GM12878 (cell line): ENCODE measurements around the gene CREB3L1. TPM values are rescaled to one million over a fixed set of nuclear protein-coding genes. Genes with fewer than 3 reads are reported as not detected.
A peak's percentile ranks its signal among the peaks of the same experiment; 100 is the strongest.

Experiments
- BRCA1 ChIP-seq: IDR thresholded peaks from 2 replicates; pipeline ENCODE4 v1.6.1; 2011; ENCODE audit warnings: low read depth, low read length, improper control_type of control experiment
- CBFB ChIP-seq: IDR thresholded peaks from 2 replicates; pipeline ENCODE4 v1.6.1; 2016; ENCODE audit warnings: antibody characterized with exemption, low read depth
- EZH2 ChIP-seq: IDR thresholded peaks from 2 replicates; pipeline ENCODE4 v1.6.1; 2012; ENCODE audit warnings: low read depth, mild to moderate bottlenecking, control low read depth, inconsistent platforms, low read length, borderline replicate concordance; ENCODE audit not compliant: control insufficient read depth
- FOS ChIP-seq: IDR thresholded peaks from 3 replicates; pipeline ENCODE4 v1.6.1; 2011; ENCODE audit warnings: borderline replicate concordance; ENCODE audit not compliant: insufficient read length; ENCODE audit errors: extremely low read depth
- FOXK2 ChIP-seq: fragments of 450-650 bp; IDR thresholded peaks from 2 replicates; pipeline ENCODE4 v1.6.1; 2017; ENCODE audit warnings: mild to moderate bottlenecking, moderate library complexity
- JUNB ChIP-seq: IDR thresholded peaks from 2 replicates; pipeline ENCODE4 v1.6.1; 2016; ENCODE audit warnings: antibody characterized with exemption, mild to moderate bottlenecking
- LARP7 ChIP-seq: fragments of 450-650 bp; IDR thresholded peaks from 2 replicates; pipeline ENCODE4 v1.6.1; 2017; ENCODE audit warnings: mild to moderate bottlenecking
- MEF2A ChIP-seq: IDR thresholded peaks from 2 replicates; pipeline ENCODE4 v1.6.1; 2011; ENCODE audit warnings: low read depth, mild to moderate bottlenecking, low read length, moderate library complexity; ENCODE audit not compliant: insufficient read depth
- MTA2 ChIP-seq: fragments of 450-650 bp; IDR thresholded peaks from 2 replicates; pipeline ENCODE4 v1.6.1; 2016; ENCODE audit warnings: low read depth, mild to moderate bottlenecking, moderate library complexity
- PAX5 ChIP-seq: IDR thresholded peaks from 2 replicates; pipeline ENCODE4 v1.6.1; 2011; ENCODE audit warnings: low read depth, low read length, borderline replicate concordance
- POLR2A ChIP-seq: IDR thresholded peaks from 2 replicates; pipeline ENCODE4 v1.6.1; 2011; ENCODE audit warnings: low read depth, mild to moderate bottlenecking, low read length
- RELA ChIP-seq: fragments of 450-650 bp; IDR thresholded peaks from 2 replicates; pipeline ENCODE4 v1.8.0; 2014; ENCODE audit warnings: borderline replicate concordance; ENCODE audit not compliant: partially characterized antibody
- SMARCA5 ChIP-seq: fragments of 450-650 bp; IDR thresholded peaks from 2 replicates; pipeline ENCODE4 v1.6.1; 2017; ENCODE audit warnings: mild to moderate bottlenecking
- SUPT20H ChIP-seq: IDR thresholded peaks from 2 replicates; pipeline ENCODE4 v1.6.1; 2011; ENCODE audit warnings: low read depth, mild to moderate bottlenecking, low read length, moderate library complexity, borderline replicate concordance; ENCODE audit not compliant: control insufficient read depth
- TARDBP ChIP-seq: IDR thresholded peaks from 2 replicates; pipeline ENCODE4 v1.6.1; 2016; ENCODE audit warnings: borderline replicate concordance
- TCF3 ChIP-seq: IDR thresholded peaks from 2 replicates; pipeline ENCODE4 v1.6.1; 2012; ENCODE audit warnings: low read depth, mild to moderate bottlenecking, low read length, borderline replicate concordance; ENCODE audit not compliant: insufficient read depth
- WRNIP1 ChIP-seq: IDR thresholded peaks from 2 replicates; pipeline ENCODE4 v1.6.1; 2011; ENCODE audit warnings: low read depth, low read length, improper control_type of control experiment, borderline replicate concordance
- YY1 ChIP-seq: IDR thresholded peaks from 2 replicates; pipeline ENCODE4 v1.6.1; 2011; ENCODE audit warnings: low read depth, mild to moderate bottlenecking, low read length
- ZSCAN29 ChIP-seq: fragments of 450-650 bp; IDR thresholded peaks from 2 replicates; pipeline ENCODE4 v1.6.1; 2017; ENCODE audit warnings: mild to moderate bottlenecking, moderate library complexity
- polyA plus RNA-seq, 11 experiments: library from polyadenylated mRNA; depleted of rRNA in 4 of 11; unstranded in 6 of 11; stranded (reverse) in 5 of 11; fragments of >200 nt; fragmentation: Nextera tagmentation in 4 of 11; fragmentation: Illumina TruSeq in 1 of 11; extraction: Ambion mirVana in 4 of 11; extraction: Trizol in 1 of 11; gene quantifications; 1 replicate in 1 of 11; 2 replicates in 10 of 11; pipeline versions ENCODE4 v1.2.1 to v1.2.3, GENCODE V29; 2011 to 2016; ENCODE audit warnings: inconsistent platforms in 2 of 11, missing spikeins in 2 of 11, low read depth in 1 of 11
- total RNA-seq, 4 experiments: library from RNA; depleted of rRNA in 3 of 4; stranded (reverse); fragments of >200 nt in 3 of 4; fragmentation: Illumina TruSeq in 1 of 4; extraction: Trizol in 1 of 4; gene quantifications; 2 replicates each; pipeline versions ENCODE4 v1.2.1 to v1.2.3, GENCODE V29; 2013 to 2021
- TF ChIP-seq, protein P1 (sequence below): fragments of 450-650 bp; IDR thresholded peaks from 2 replicates; pipeline ENCODE4 v1.6.1; 2017; ENCODE audit warnings: mild to moderate bottlenecking
- TF ChIP-seq, protein P2 (sequence below): fragments of 450-650 bp; IDR thresholded peaks from 2 replicates; pipeline ENCODE4 v1.6.1; 2017; ENCODE audit warnings: borderline replicate concordance
- TF ChIP-seq, protein P3 (sequence below): fragments of 450-650 bp; IDR thresholded peaks from 2 replicates; pipeline ENCODE4 v1.6.1; 2017; ENCODE audit warnings: mild to moderate bottlenecking, moderate library complexity

The CREB3L1 gene
- total and polyA plus RNA-seq, 10 of the 15 experiments (the other 5 are each of a cell fraction or from before 2014, with no cell fraction given), result 0.03 to 1.4 (median 0.22) TPM

DNA sequence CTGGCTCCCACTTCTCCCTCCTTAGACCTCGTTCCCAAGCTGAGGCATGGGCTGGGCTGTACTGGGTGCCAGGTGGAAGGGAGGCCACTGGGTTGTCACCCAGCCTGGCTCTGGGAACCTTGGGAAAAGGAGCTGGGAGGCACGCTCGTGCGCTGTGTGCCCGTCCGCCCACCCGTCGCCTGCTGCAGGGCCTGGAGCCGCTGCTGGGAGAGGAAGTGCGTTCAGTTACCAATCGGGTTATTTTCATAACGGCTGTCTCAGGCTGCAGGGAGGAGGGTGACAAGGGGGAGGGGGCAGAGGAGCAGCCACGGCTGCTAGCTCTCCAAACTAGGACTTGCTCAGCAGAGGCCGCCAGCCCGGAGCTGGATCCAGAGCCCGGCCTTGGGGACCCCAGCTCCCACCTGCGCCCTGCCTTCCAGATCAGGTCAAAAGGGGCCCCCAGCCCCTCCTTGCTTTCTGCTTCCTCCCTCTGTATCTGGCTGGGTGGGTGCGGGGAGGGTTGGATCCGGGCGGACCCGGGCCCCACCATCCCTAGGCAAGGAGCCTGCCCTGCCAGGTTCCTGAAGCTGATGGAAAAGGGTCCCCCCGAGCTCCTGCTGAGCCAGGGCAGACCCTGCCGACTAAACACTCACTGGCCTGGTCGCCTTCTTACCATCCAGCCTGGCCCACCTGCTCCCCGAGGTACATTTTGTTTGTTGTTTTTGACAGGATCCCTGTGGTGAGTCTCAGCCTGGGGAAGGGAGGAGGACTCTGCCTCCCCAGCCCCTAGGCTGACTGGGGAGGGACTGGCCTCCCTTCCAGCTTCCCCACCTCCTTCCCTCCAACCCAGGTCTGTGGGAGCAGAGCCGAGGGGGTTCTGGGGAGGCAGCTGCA lies 84.1 kb downstream of the CREB3L1 start (continued):
- TF ChIP-seq LARP7, result no peak; the same call in 1 of the 2 replicates
- no peak for TF ChIP-seq MEF2A
- no peak for TF ChIP-seq TARDBP
- no peak for TF ChIP-seq SMARCA5
- TF ChIP-seq, protein P1, sequence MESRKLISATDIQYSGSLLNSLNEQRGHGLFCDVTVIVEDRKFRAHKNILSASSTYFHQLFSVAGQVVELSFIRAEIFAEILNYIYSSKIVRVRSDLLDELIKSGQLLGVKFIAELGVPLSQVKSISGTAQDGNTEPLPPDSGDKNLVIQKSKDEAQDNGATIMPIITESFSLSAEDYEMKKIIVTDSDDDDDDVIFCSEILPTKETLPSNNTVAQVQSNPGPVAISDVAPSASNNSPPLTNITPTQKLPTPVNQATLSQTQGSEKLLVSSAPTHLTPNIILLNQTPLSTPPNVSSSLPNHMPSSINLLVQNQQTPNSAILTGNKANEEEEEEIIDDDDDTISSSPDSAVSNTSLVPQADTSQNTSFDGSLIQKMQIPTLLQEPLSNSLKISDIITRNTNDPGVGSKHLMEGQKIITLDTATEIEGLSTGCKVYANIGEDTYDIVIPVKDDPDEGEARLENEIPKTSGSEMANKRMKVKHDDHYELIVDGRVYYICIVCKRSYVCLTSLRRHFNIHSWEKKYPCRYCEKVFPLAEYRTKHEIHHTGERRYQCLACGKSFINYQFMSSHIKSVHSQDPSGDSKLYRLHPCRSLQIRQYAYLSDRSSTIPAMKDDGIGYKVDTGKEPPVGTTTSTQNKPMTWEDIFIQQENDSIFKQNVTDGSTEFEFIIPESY, result no peak
- TF ChIP-seq BRCA1, result no peak
- TF ChIP-seq, protein P2, sequence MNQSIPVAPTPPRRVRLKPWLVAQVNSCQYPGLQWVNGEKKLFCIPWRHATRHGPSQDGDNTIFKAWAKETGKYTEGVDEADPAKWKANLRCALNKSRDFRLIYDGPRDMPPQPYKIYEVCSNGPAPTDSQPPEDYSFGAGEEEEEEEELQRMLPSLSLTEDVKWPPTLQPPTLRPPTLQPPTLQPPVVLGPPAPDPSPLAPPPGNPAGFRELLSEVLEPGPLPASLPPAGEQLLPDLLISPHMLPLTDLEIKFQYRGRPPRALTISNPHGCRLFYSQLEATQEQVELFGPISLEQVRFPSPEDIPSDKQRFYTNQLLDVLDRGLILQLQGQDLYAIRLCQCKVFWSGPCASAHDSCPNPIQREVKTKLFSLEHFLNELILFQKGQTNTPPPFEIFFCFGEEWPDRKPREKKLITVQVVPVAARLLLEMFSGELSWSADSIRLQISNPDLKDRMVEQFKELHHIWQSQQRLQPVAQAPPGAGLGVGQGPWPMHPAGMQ, result no peak
- TF ChIP-seq MTA2, result 0 out of 2 replicates have a peak, but pooled peaks have one; percentile 36
- peak; percentile 29; the same call in 1 of the 2 replicates for TF ChIP-seq YY1
- TF ChIP-seq TCF3, result peak; percentile 65; the same call in 1 of the 2 replicates
- no peak for TF ChIP-seq RELA
- TF ChIP-seq FOS, result no peak
- 0 out of 2 replicates have a peak, but pooled peaks have one; percentile 36 for TF ChIP-seq PAX5
- no peak for TF ChIP-seq ZSCAN29
- TF ChIP-seq FOXK2, result no peak
- no peak for TF ChIP-seq SUPT20H
- no peak for TF ChIP-seq WRNIP1
- TF ChIP-seq, protein P3, sequence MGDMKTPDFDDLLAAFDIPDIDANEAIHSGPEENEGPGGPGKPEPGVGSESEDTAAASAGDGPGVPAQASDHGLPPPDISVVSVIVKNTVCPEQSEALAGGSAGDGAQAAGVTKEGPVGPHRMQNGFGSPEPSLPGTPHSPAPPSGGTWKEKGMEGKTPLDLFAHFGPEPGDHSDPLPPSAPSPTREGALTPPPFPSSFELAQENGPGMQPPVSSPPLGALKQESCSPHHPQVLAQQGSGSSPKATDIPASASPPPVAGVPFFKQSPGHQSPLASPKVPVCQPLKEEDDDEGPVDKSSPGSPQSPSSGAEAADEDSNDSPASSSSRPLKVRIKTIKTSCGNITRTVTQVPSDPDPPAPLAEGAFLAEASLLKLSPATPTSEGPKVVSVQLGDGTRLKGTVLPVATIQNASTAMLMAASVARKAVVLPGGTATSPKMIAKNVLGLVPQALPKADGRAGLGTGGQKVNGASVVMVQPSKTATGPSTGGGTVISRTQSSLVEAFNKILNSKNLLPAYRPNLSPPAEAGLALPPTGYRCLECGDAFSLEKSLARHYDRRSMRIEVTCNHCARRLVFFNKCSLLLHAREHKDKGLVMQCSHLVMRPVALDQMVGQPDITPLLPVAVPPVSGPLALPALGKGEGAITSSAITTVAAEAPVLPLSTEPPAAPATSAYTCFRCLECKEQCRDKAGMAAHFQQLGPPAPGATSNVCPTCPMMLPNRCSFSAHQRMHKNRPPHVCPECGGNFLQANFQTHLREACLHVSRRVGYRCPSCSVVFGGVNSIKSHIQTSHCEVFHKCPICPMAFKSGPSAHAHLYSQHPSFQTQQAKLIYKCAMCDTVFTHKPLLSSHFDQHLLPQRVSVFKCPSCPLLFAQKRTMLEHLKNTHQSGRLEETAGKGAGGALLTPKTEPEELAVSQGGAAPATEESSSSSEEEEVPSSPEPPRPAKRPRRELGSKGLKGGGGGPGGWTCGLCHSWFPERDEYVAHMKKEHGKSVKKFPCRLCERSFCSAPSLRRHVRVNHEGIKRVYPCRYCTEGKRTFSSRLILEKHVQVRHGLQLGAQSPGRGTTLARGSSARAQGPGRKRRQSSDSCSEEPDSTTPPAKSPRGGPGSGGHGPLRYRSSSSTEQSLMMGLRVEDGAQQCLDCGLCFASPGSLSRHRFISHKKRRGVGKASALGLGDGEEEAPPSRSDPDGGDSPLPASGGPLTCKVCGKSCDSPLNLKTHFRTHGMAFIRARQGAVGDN, result peak; percentile 81
- TF ChIP-seq CBFB, result no peak
- no peak for TF ChIP-seq JUNB
- peak; percentile 94 for TF ChIP-seq POLR2A
- no peak for TF ChIP-seq EZH2
